ENCODE results near the gene FAM219B. TPM values are rescaled to one million over a fixed set of nuclear protein-coding genes. Genes with fewer than 3 reads are reported as not detected.
"Not testable (repeated sequence)": the region's sequence is repeated elsewhere in the genome, so short reads cannot be mapped to it uniquely, and the experiment has no call there.

The FAM219B gene, protein sequence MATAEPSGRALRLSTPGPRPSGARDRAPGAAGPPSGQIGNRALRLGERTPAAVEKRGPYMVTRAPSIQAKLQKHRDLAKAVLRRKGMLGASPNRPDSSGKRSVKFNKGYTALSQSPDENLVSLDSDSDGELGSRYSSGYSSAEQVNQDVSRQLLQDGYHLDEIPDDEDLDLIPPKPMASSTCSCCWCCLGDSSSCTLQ
- total RNA-seq: 100 to 1,000 TPM in 1 of 2 donors, 10 to 100 TPM in 1; 91.2 to 117 TPM
- long read RNA-seq, transcript FAM219B-217 (4 exons, 3,219 nt): minor isoform, 8 of 91 reads
- long read RNA-seq, transcript FAM219B-202 (5 exons, 587 nt): minor isoform, 10 of 91 reads
- long read RNA-seq, transcript FAM219B-203 (6 exons, 1,552 nt): minor isoform, 5 of 91 reads
- long read RNA-seq, transcript FAM219B-201 (5 exons, 3,550 nt): major isoform, 26 of 91 reads
- long read RNA-seq, partial matches to known transcripts: 2 of 91 reads
- long read RNA-seq, other reads (novel, unspliced or antisense): 26 of 91 reads

- ATAC-seq (peak; percentile 96 to 97), DNase-seq (peak; percentile 96)
- intact Hi-C loops (cut with DNase I): loop anchor here (5.0 to 10.0 kb wide), 3 partner anchors 64 to 122 kb away; partner anchors contain the start of genes CSK (in 1 of the 2) and ULK3 (in 1 of the 2)
Measured at GRCh38 chr15:74906450-74907162, at the start of gene FAM219B. Gene FAM219B (minus strand): TSS chr15:74906851. CDS start chr15:74906800, 51 bp downstream.

DNA sequence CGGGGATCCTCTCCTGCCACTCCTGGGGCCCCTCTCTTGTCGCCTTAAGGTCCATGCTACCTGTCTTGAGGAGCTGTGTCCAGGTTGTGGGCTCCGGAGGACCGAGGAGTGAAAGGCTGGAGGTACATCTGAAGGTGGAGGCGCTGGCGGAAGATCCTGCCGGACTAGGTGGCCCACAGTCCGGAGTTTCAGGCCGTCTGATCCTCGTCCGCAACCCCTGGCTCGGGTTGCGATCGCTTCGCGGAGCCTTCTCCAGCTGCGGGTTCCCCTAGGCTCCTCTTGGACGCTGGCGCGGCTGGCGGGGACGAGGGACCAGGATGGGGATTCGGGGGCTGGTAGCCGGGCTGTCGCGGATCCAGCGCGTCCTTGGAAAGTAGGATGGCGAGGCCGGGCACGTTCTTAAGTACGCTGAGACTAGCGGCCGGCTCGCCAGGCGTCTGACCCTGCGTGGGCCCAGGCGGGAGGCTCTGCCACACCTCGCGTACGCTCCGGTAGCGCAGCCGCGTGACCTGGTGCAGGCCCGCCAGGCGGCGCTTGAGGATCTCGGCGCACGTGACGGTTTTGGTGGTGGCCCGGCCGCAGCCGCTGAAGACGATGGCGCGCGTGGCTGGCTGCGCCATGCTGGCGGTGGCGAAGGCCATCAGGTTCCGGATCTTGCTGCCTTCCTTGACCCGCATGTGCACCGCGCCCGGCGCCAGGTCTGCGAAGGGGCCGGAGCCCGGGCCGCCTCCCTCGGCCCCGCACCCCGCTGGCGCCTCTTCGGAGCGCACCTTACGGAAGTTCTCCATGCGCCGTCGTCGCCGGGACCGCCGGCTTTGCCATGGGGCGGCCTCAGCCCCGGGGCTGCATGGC lies 49.4 kb upstream of the FAM219B start:
- ATAC-seq (peak; percentile 63 to 68), DNase-seq (peak; percentile 86)
- intact Hi-C loops (cut with DNase I): loop anchor here (10.0 kb wide), 1 partner anchor 321 kb away; no protein-coding TSS in a partner anchor

GRCh38 chr15:74955017-74955416 lies 48.4 kb upstream of the FAM219B start:
- intact Hi-C loops (cut with DNase I): loop anchor here (10.0 kb wide), 1 partner anchor 320 kb away; no protein-coding TSS in a partner anchor

DNA sequence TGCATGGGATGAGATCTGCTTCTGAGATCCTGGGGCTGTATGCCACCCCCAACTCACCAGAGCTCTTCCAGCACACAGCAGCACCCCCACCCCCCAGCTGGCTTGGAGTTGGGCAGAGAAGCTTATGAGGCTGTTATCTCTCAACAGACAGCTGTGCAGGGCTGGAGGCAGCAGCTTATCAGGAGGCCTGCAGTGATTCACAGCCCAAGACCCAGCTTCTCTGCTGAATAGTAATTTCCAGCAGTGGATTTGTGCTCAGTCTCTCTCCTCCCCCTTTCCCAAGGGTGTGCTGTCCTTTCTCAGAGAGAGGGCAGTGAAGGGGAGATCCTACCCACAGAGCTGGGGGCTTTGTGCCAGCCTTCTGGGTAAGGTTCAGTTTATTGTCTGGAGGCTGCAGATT lies 47.9 kb upstream of the FAM219B start:
- intact Hi-C loops (cut with DNase I): loop anchor here (10.0 kb wide), 1 partner anchor 320 kb away; no protein-coding TSS in a partner anchor
- ATAC-seq (peak in 1 of 2 donors; percentile 63), DNase-seq (peak; percentile 65)

More at GRCh38 chr15:74955017-74955416, 48.4 kb upstream of the FAM219B start:
- ATAC-seq (no peak), DNase-seq (no peak)

DNA sequence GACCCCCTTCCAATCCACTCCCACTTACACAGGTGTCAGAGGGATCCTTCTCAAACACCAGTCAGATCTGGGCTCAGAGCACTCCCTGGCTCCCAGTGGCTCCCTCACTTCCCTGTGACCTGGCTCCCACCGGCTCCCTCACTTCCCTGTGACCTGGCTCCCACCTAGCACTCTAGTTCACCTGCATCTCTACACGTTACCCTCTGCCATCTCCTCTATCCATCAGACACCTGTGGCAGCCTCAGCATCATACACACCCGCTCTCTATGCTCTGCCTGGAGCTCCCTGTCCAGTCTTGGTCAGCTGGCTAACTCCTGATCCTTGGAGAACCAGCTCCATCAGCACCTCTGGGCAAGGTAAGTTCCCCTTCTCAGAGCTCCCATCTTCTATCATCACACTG lies 44.4 kb upstream of the FAM219B start:
- intact Hi-C loops (cut with DNase I): loop anchor here (2.0 to 10.0 kb wide), 2 partner anchors 180 to 316 kb away; no protein-coding TSS in a partner anchor
- DNase-seq (no peak), ATAC-seq (no peak)

- peak; percentile 70 for DNase-seq
- peak; percentile 48 to 60 for ATAC-seq
- intact Hi-C loops (cut with DNase I): loop anchor here (2.0 to 10.0 kb wide), 2 partner anchors 179 to 315 kb away; no protein-coding TSS in a partner anchor
Measured at GRCh38 chr15:74950078-74950908, 43.6 kb upstream of the FAM219B start.

GRCh38 chr15:74937590-74938371 lies 31.1 kb upstream of the FAM219B start, which contains the start of gene COX5A:
Gene COX5A (minus strand): TSS chr15:74938073. CDS start chr15:74938014, 59 bp downstream.
- intact Hi-C loops (cut with DNase I): loop anchor here in 1 of 2 donors (5.0 kb wide), 1 partner anchor 155 kb away; the partner anchor contains the start of gene CSK
- peak; percentile 95 for DNase-seq
- ATAC-seq: peak; percentile 99

GRCh38 chr15:74937272-74937589 lies 30.6 kb upstream of the FAM219B start:
- no peak for DNase-seq
- intact Hi-C loops (cut with DNase I): loop anchor here in 1 of 2 donors (5.0 kb wide), 1 partner anchor 155 kb away; the partner anchor contains the start of gene CSK
- no peak for ATAC-seq

DNA sequence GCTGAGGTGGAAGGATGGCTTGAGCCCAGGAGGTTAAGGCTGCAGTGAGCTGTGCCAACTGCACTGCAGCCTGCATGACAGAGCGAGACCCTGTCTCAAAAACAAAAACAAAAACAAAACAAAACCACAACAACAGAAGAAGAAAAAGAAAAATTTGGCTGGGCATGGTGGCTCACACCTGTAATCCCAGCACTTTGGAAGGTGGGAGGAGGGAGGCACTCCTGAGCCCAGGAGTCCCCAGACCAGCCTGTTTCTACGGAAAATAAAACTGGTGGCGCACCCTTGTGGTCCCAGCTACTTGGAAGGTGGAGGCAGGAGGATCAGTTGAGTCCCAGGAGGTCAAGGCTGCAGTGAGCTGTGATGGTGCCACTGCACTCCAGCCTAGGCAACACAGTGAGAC lies 28.5 kb upstream of the FAM219B start:
- not testable (repeated sequence) for ATAC-seq, DNase-seq
- intact Hi-C loops (cut with DNase I): loop anchor here in 1 of 2 donors (5.0 kb wide), 1 partner anchor 153 kb away; the partner anchor contains the start of gene CSK

- ATAC-seq (no peak), DNase-seq (no peak)
- intact Hi-C loops (cut with DNase I): no loop called here
Measured at GRCh38 chr15:74933573-74933972, 26.9 kb upstream of the FAM219B start.

DNA sequence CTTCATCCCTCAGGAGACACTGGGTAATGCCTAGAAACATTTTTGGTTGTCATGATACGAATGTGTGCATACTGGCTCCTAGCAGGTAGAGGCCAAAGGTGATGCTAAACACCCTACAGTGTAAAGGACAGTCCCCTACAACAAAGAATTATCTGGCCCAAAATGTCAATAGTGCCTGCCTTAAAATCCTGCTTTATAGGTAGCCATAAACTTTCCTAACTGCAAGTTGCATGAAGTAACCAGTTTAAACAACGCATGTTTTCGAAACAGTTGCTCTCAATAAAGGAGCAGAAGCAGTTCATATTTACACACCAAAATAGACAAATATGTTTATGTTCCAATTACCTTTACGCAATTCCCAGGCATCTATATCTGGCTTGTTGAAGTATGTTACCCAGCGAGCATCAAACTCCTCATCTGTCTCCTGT lies 22.1 kb upstream of the FAM219B start:
- intact Hi-C loops (cut with DNase I): no loop called here
- DNase-seq (no peak), ATAC-seq (no peak)

DNA sequence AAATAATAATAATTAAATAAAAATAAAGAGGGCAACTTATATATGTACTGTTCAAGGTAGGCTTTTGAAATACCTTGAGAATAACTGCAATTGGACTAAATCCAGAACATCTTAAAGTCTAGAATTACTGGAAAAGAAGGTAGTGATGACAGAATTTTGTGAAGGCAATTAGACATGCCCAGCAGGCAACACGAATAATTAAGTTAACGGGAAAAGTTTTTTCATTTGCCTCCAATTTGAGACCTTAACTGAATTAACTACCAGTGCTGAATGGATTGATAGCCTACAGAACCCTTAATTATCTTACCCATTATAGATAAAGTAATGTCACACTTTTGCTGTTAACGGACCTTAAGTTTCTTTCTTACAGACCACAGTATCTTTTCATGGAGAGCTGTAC lies 17.9 kb upstream of the FAM219B start:
- no peak for DNase-seq
- intact Hi-C loops (cut with DNase I): no loop called here

GRCh38 chr15:74920456-74920855 lies 13.8 kb upstream of the FAM219B start:
- intact Hi-C loops (cut with DNase I): no loop called here
- no peak for ATAC-seq
- no peak for DNase-seq

More for the DNA sequence above, 17.9 kb upstream of the FAM219B start:
- ATAC-seq: no peak

DNA sequence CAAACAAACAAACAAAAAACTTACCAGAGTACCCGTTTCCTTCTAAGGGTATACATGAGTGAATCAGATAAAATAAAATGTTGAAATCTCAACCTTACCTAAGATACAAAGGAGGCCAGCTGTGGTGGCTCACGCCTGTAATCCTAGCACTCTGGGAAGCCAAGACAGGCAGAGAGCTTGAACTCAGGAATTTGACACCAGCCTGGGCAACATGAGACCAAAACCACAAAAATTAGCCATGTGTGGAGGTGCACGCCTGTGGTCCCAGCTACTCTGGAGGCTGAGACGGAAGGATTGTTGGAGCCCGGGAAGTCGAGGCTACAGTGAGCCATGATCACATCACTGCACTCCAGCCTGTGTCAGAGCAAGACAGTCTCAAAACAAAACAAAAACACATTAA lies 11.0 kb upstream of the FAM219B start:
- intact Hi-C loops (cut with DNase I): no loop called here
- ATAC-seq (no peak), DNase-seq (no peak)

DNA sequence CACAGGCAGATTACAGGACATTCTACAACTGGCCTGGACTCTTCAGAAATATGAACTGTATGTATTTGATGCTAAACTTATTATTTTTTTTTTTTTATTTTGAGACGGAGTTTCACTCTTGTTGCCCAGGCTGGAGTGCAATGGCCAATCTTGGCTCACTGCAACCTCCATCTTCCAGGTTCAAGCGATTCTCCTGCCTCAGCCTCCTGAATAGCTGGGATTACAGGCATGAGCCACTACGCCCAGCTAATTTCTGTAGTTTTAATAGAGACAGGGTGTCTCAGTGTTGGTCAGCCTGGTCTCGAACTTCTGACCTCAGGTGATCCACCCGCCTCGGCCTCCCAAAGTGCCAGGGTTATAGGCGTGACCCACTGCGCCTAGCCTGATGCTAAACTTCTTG lies 7.1 kb upstream of the FAM219B start:
- not testable (repeated sequence) for DNase-seq

DNA sequence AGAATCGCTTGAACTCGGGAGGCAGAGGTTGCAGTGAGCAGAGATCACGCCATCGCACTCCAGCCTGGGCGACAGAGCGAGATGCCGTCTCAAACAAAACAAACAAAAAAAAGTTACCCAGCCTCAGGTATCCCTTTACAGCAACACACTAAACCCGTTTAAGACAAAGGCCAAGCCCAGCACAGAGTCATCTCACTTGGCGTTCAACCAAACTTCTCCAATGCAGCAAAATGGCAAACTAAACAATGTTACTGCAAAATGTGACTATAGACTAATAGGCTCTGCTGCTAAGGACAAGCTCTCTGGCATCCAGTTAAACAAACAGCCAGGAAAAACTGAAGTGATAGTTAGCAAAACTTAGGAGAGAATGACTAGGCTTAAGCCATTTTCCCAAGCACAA lies 6.4 kb upstream of the FAM219B start:
- intact Hi-C loops (cut with DNase I): no loop called here
- DNase-seq (no peak), ATAC-seq (no peak)

More for the DNA sequence above, 7.1 kb upstream of the FAM219B start:
- intact Hi-C loops (cut with DNase I); ATAC-seq: not testable (repeated sequence)

DNA sequence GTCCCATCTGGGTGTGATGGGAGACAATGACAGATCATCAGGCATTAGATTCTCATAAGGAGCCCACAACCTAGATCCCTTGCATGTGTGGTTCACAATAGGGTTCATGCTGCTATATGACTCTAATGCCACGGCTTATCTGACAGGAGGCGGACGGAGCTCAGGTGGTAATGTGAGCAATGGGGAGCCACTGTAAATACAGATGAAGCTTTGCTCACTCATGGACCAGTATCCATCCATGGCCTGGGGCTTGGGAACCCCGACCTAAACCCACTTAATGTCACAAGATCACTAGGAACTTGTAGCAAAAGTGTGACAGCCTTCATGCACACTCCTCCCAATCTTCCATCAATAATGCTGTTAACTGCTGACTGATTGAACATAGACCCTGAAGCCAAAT lies 2.0 kb upstream of the FAM219B start:
- DNase-seq (no peak), ATAC-seq (no peak)
- intact Hi-C loops (cut with DNase I): loop anchor here (5.0 to 10.0 kb wide), 3 partner anchors 66 to 124 kb away; partner anchors contain the start of genes CSK (in 1 of the 2) and ULK3 (in 1 of the 2)
